Measurements from ENCODE around the gene SLX9. TPM values are rescaled to one million over a fixed set of nuclear protein-coding genes. Genes with fewer than 3 reads are reported as not detected.

The SLX9 gene
- total RNA-seq, 1 experiment from 2014 or later = 80.1 TPM

DNA sequence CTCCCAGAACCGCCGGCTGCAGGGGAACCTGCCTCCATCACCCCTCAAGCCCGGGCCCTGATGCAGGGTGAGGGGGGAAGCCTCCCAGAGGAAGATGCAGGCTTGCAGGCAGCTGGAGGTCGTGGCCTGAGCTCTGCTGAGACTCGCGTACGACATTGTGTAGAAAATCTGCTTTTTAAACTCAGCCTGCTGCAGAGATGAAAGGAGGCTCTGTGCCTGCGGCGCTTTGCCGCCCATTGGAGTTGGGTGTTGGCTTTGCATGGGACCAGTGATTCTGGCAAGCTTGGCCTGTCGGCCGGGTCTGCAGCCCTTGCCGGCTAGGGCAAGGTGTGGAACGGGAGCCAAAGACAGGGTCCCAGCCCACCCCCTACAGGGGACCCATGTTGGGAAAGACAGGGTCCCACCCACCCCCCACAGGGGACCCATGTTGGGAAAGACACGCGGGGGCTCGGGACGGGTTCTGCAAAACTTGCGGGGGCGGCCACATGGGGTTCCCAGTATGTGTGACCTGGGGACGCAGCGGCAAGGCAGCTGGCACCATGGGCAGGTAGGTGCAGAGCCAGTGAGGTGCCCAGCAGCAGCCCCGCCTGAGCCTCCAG, 55.6 kb downstream of the SLX9 start:
- H3K79me2 ChIP-seq (ENCODE audit: low read length) = no peaks in the 10 kb centered on the region
- intact Hi-C loops (cut with micrococcal nuclease) = no loop called here
- TF ChIP-seq EZH2 (IDR thresholded peaks at IDR 0.05; ENCODE audit: low read length, unreplicated experiment) (no peak), EZH2phosphoT487 (IDR thresholded peaks at IDR 0.05; ENCODE audit: borderline replicate concordance, low read length) (no peak)
- TF ChIP-seq, protein P1, sequence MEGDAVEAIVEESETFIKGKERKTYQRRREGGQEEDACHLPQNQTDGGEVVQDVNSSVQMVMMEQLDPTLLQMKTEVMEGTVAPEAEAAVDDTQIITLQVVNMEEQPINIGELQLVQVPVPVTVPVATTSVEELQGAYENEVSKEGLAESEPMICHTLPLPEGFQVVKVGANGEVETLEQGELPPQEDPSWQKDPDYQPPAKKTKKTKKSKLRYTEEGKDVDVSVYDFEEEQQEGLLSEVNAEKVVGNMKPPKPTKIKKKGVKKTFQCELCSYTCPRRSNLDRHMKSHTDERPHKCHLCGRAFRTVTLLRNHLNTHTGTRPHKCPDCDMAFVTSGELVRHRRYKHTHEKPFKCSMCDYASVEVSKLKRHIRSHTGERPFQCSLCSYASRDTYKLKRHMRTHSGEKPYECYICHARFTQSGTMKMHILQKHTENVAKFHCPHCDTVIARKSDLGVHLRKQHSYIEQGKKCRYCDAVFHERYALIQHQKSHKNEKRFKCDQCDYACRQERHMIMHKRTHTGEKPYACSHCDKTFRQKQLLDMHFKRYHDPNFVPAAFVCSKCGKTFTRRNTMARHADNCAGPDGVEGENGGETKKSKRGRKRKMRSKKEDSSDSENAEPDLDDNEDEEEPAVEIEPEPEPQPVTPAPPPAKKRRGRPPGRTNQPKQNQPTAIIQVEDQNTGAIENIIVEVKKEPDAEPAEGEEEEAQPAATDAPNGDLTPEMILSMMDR (conservative IDR thresholded peaks at IDR 0.05; ENCODE audit: low read depth, low read length) = no peak
- ChIA-PET POLR2A (ENCODE audit: unreplicated experiment) (no interaction called here), CTCF (no interaction called here)
- no peaks in the 10 kb centered on the region for H3K9me2 ChIP-seq (replicated peaks; ENCODE audit: low read length)
- DNase-seq (no peak), ATAC-seq (no peak)
- H3K4me3 ChIP-seq (ENCODE audit: low read length) = no peak overlapping the region
- no peaks in the 10 kb centered on the region for H3K9me3 ChIP-seq (ENCODE audit: low read length)
- no peaks in the 10 kb centered on the region for H3K27me3 ChIP-seq (ENCODE audit: low read length)
- H3F3A ChIP-seq (ENCODE audit: low read length, unreplicated experiment) = no peaks in the 10 kb centered on the region
- H3K36me3 ChIP-seq (ENCODE audit: low read depth, low read length) = no peaks in the 10 kb centered on the region
- H3K4me1 ChIP-seq (ENCODE audit: insufficient read depth, low read length) = peaks cover 2% of the 10 kb centered on the region
- no TSS peak for BruUV-seq (replicated peaks)
- no peak overlapping the region for H3K9ac ChIP-seq (ENCODE audit: low read length)
- H3K27ac ChIP-seq (ENCODE audit: low read length) = no peak overlapping the region
- H3K4me2 ChIP-seq (ENCODE audit: low read length) = no peak overlapping the region
- H2AFZ ChIP-seq (ENCODE audit: low read length) = no peak overlapping the region
- no peaks in the 10 kb centered on the region for H4K20me1 ChIP-seq (ENCODE audit: low read length)

DNA sequence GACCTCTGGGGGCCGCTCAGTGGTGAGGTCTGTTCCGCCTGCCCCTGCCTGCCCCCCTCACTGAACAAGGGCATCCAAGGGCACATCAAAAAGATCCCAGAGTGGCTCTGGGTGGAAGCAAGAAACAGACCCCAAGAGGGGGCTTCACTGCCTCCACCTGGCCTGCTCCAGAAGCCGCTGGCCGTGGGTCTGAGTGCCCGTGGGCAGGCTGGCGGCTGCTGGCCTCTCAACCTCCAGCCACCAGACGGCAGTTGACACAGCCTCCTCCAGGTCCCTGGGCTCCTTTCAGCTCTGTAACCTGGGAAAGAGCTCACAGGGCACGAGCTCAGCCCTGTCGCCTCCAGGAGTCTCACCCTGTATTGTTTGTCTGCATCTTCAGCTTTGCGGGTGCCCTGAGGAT, 56.3 kb downstream of the SLX9 start:
- H3K4me2 ChIP-seq (ENCODE audit: low read length) = no peak overlapping the region
- no peaks in the 10 kb centered on the region for H3F3A ChIP-seq (ENCODE audit: low read length, unreplicated experiment)
- peaks cover 9% of the 10 kb centered on the region for H3K4me1 ChIP-seq (ENCODE audit: insufficient read depth, low read length)
- H3K9me3 ChIP-seq (ENCODE audit: low read length) = no peaks in the 10 kb centered on the region
- POLR2A ChIA-PET (ENCODE audit: unreplicated experiment) = no interaction called here
- no peaks in the 10 kb centered on the region for H3K79me2 ChIP-seq (ENCODE audit: low read length)
- H3K9me2 ChIP-seq (replicated peaks; ENCODE audit: low read length) = no peaks in the 10 kb centered on the region
- no peak for DNase-seq
- ATAC-seq = no peak
- H2AFZ ChIP-seq (ENCODE audit: low read length) = no peak overlapping the region
- no peaks in the 10 kb centered on the region for H3K27me3 ChIP-seq (ENCODE audit: low read length)
- H3K36me3 ChIP-seq (ENCODE audit: low read depth, low read length) = no peaks in the 10 kb centered on the region
- BruUV-seq (replicated peaks) = no TSS peak
- no peak overlapping the region for H3K27ac ChIP-seq (ENCODE audit: low read length)
- no peak overlapping the region for H3K4me3 ChIP-seq (ENCODE audit: low read length)
- no peaks in the 10 kb centered on the region for H4K20me1 ChIP-seq (ENCODE audit: low read length)
- TF ChIP-seq, protein P1 (conservative IDR thresholded peaks at IDR 0.05; ENCODE audit: low read depth, low read length) = no peak
- TF ChIP-seq EZH2phosphoT487 (IDR thresholded peaks at IDR 0.05; ENCODE audit: borderline replicate concordance, low read length) (no peak), EZH2 (IDR thresholded peaks at IDR 0.05; ENCODE audit: low read length, unreplicated experiment) (no peak)
- H3K9ac ChIP-seq (ENCODE audit: low read length) = no peak overlapping the region
- CTCF ChIA-PET = interaction anchor here (0.6 kb wide), 1 partner anchor 34 kb away, joined by 3 read pairs; no protein-coding TSS in a partner anchor
- intact Hi-C loops (cut with micrococcal nuclease) = no loop called here

DNA sequence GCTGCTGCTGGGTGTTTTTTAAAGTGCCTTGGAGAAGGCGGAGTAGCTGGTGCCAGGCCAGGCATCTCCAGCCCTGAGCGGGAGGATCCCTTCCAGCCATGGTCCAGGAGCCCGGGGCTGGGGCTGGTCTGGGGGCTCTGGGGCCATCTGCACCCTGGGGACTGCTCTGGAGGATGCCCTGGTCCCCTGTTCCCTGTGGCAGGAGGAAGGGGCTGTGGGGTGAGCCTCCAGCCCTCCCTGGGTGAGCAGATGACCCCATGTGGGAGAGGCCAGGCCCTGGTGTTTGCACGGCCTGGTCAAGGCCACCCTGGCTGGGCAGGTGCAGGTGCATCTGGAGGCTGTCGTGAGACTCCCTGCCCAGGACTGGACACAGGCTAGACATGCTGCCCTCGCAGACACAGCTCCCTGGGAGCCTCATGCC, 56.7 kb downstream of the SLX9 start:
- no TSS peak for BruUV-seq (replicated peaks)
- ChIA-PET CTCF (interaction anchor here (0.6 kb wide), 1 partner anchor 33 kb away, joined by 3 read pairs; no protein-coding TSS in a partner anchor), POLR2A (ENCODE audit: unreplicated experiment) (no interaction called here)
- no peaks in the 10 kb centered on the region for H3K9me3 ChIP-seq (ENCODE audit: low read length)
- no peak overlapping the region for H3K4me2 ChIP-seq (ENCODE audit: low read length)
- H3K79me2 ChIP-seq (ENCODE audit: low read length) = no peaks in the 10 kb centered on the region
- H3K4me3 ChIP-seq (ENCODE audit: low read length) = no peak overlapping the region
- no peak for TF ChIP-seq EZH2 (IDR thresholded peaks at IDR 0.05; ENCODE audit: low read length, unreplicated experiment)
- TF ChIP-seq, protein P1 (conservative IDR thresholded peaks at IDR 0.05; ENCODE audit: low read depth, low read length) = no peak
- no peak for TF ChIP-seq EZH2phosphoT487 (IDR thresholded peaks at IDR 0.05; ENCODE audit: borderline replicate concordance, low read length)
- no peaks in the 10 kb centered on the region for H3K9me2 ChIP-seq (replicated peaks; ENCODE audit: low read length)
- no peak overlapping the region for H2AFZ ChIP-seq (ENCODE audit: low read length)
- H3K36me3 ChIP-seq (ENCODE audit: low read depth, low read length) = no peaks in the 10 kb centered on the region
- DNase-seq (no peak), ATAC-seq (no peak)
- H3K9ac ChIP-seq (ENCODE audit: low read length) = no peak overlapping the region
- H3F3A ChIP-seq (ENCODE audit: low read length, unreplicated experiment) = no peaks in the 10 kb centered on the region
- peaks cover 13% of the 10 kb centered on the region for H3K4me1 ChIP-seq (ENCODE audit: insufficient read depth, low read length)
- no peak overlapping the region for H3K27ac ChIP-seq (ENCODE audit: low read length)
- H4K20me1 ChIP-seq (ENCODE audit: low read length) = no peaks in the 10 kb centered on the region
- intact Hi-C loops (cut with micrococcal nuclease) = no loop called here
- H3K27me3 ChIP-seq (ENCODE audit: low read length) = no peaks in the 10 kb centered on the region
